GM19025 (cell line): ENCODE results near the gene LDLRAD4.
A peak's percentile ranks its signal among the peaks of the same experiment; 100 is the strongest.

Experiments used
- ATAC-seq: cut with Tn5 transposase; IDR thresholded peaks from one replicate; pipeline ENCODE4 v1.9.1; 2021; ENCODE audit warnings: mild to moderate bottlenecking, low read depth, moderate library complexity; ENCODE audit not compliant: unreplicated experiment

LDLRAD4 gene

GRCh38 chr18:13574355-13574754 is 355.8 kb downstream of the LDLRAD4 start:
- ATAC-seq: no peak

- no peak for ATAC-seq
Observed at GRCh38 chr18:13574761-13575160, 356.2 kb downstream of the LDLRAD4 start.

- ATAC-seq: peak; percentile 22
Observed at GRCh38 chr18:13576598-13576997, 358.0 kb downstream of the LDLRAD4 start.

- ATAC-seq: peak; percentile 78
Observed at GRCh38 chr18:13577091-13577697, 358.6 kb downstream of the LDLRAD4 start.

- ATAC-seq: no peak
Observed at GRCh38 chr18:13577781-13578180, 359.2 kb downstream of the LDLRAD4 start.

GRCh38 chr18:13578400-13578799 is 359.8 kb downstream of the LDLRAD4 start:
- ATAC-seq: no peak

GRCh38 chr18:13579874-13580273 is 361.3 kb downstream of the LDLRAD4 start:
- ATAC-seq: no peak

GRCh38 chr18:13580351-13580750 is 361.8 kb downstream of the LDLRAD4 start:
- no peak for ATAC-seq

- ATAC-seq: no peak
Observed at GRCh38 chr18:13580991-13581390, 362.4 kb downstream of the LDLRAD4 start.

- ATAC-seq: no peak
Observed at GRCh38 chr18:13581496-13582177, 363.1 kb downstream of the LDLRAD4 start.

- no peak for ATAC-seq
Observed at GRCh38 chr18:13582178-13582670, 363.7 kb downstream of the LDLRAD4 start.

- no peak for ATAC-seq
Observed at GRCh38 chr18:13583576-13584550, 365.3 kb downstream of the LDLRAD4 start.

GRCh38 chr18:13584825-13585224 is 366.3 kb downstream of the LDLRAD4 start:
- ATAC-seq: no peak

- no peak for ATAC-seq
Observed at GRCh38 chr18:13585379-13586153, 367.0 kb downstream of the LDLRAD4 start.

GRCh38 chr18:13587001-13587400 is 368.4 kb downstream of the LDLRAD4 start:
- no peak for ATAC-seq

- ATAC-seq: no peak
Observed at GRCh38 chr18:13587477-13587876, 368.9 kb downstream of the LDLRAD4 start.

- ATAC-seq: no peak
Observed at GRCh38 chr18:13587937-13588336, 369.4 kb downstream of the LDLRAD4 start.

- no peak for ATAC-seq
Observed at GRCh38 chr18:13589316-13589715, 370.8 kb downstream of the LDLRAD4 start.

- no peak for ATAC-seq
Observed at GRCh38 chr18:13589943-13590342, 371.4 kb downstream of the LDLRAD4 start.

- no peak for ATAC-seq
Observed at GRCh38 chr18:13592246-13592645, 373.7 kb downstream of the LDLRAD4 start.
